LoVo (cell line): Measurements from ENCODE around the gene MTRR.
"Not testable (repeated sequence)": the region's sequence is repeated elsewhere in the genome, so short reads cannot be mapped to it uniquely, and the experiment has no call there.

Experiments used
- DNase-seq: peaks from one replicate; pipeline ENCODE4 v3.0.0-alpha.2; 2016; ENCODE audit warnings: low spot score

The MTRR gene

GRCh38 chr5:7897014-7897600, 28.2 kb downstream of the MTRR start:
- DNase-seq: peak; percentile 21

GRCh38 chr5:7902201-7902600, 33.3 kb downstream of the MTRR start:
- no peak for DNase-seq

GRCh38 chr5:7902666-7903625, 34.0 kb downstream of the MTRR start:
- DNase-seq: no peak

- peak; percentile 10 for DNase-seq
Observed at GRCh38 chr5:7904170-7904569, 35.2 kb downstream of the MTRR start.

- DNase-seq: no peak
Observed at GRCh38 chr5:7907612-7908011, 38.7 kb downstream of the MTRR start.

GRCh38 chr5:7908317-7908716, 39.4 kb downstream of the MTRR start:
- DNase-seq: no peak

GRCh38 chr5:7910738-7911428, 41.9 kb downstream of the MTRR start:
- no peak for DNase-seq

- DNase-seq: not testable (repeated sequence)
Observed at GRCh38 chr5:7911429-7911771, 42.5 kb downstream of the MTRR start.

GRCh38 chr5:7916171-7916804, 47.3 kb downstream of the MTRR start:
- DNase-seq: no peak

- no peak for DNase-seq
Observed at GRCh38 chr5:7917130-7918123, 48.5 kb downstream of the MTRR start.

- DNase-seq: no peak
Observed at GRCh38 chr5:7925961-7926695, 57.2 kb downstream of the MTRR start.

GRCh38 chr5:7926720-7927119, 57.8 kb downstream of the MTRR start:
- no peak for DNase-seq

- peak; percentile 74 for DNase-seq
Observed at GRCh38 chr5:7927466-7928375, 58.8 kb downstream of the MTRR start.

- no peak for DNase-seq
Observed at GRCh38 chr5:7930011-7930410, 61.1 kb downstream of the MTRR start.

- DNase-seq: no peak
Observed at GRCh38 chr5:7941692-7942091, 72.7 kb downstream of the MTRR start.

GRCh38 chr5:7947301-7947700, 78.4 kb downstream of the MTRR start:
- DNase-seq: no peak
